ENCODE results near the gene HORMAD1. TPM values are rescaled to one million over a fixed set of nuclear protein-coding genes. Genes with fewer than 3 reads are reported as not detected.

Gene HORMAD1
- total and polyA plus RNA-seq, 4 donors, result 0.06 to 0.92 (median 0.35) TPM

- no peak overlapping the region for H3K27ac ChIP-seq (ENCODE audit: low read depth in 1 of 2, low read length in 2 of 2)
- DNase-seq (ENCODE audit: low spot score), result no peak
- no peak for TF ChIP-seq REST (IDR thresholded peaks at IDR 0.05)
- no peaks in the 10 kb centered on the region for H3K9me3 ChIP-seq (ENCODE audit: control insufficient read depth in 4 of 4, low read length in 3 of 4)
- peaks cover 0 to 7% (median 3%) of the 10 kb centered on the region in 4 donors for H3K36me3 ChIP-seq (ENCODE audit: control insufficient read depth in 4 of 4, insufficient read depth in 3 of 4, low read depth in 1 of 4, low read length in 3 of 4)
- 84% methylated on average over 1 of the region's 1 CpG for WGBS
- H3K4me1 ChIP-seq (ENCODE audit: control insufficient read depth in 4 of 4, insufficient read depth in 4 of 4, low read length in 3 of 4), result peaks cover 0 to 10% (median 2%) of the 10 kb centered on the region in 4 donors
- no peaks in the 10 kb centered on the region for H3K27me3 ChIP-seq (ENCODE audit: control insufficient read depth in 4 of 4, insufficient read depth in 4 of 4, low read length in 3 of 4)
- no peak overlapping the region for H3K4me3 ChIP-seq (ENCODE audit: low read depth in 1 of 3, low read length in 3 of 3)
- no peak overlapping the region for H3K9ac ChIP-seq (ENCODE audit: low read depth in 1 of 2, low read length in 2 of 2)
These were observed 41.1 kb upstream of the HORMAD1 start for GRCh38 chr1:150761801-150762200.

GRCh38 chr1:150760013-150760412 lies 39.3 kb upstream of the HORMAD1 start:
- no peak for DNase-seq (ENCODE audit: low spot score)

More at GRCh38 chr1:150760013-150760412, 39.3 kb upstream of the HORMAD1 start:
- Histone ChIP-seq H3K4me1 (ENCODE audit: control insufficient read depth in 4 of 4, insufficient read depth in 4 of 4, low read length in 3 of 4) (peaks cover 0 to 4% (median 1%) of the 10 kb centered on the region in 4 donors), H3K9me3 (ENCODE audit: control insufficient read depth in 4 of 4, low read length in 3 of 4) (no peaks in the 10 kb centered on the region), H3K9ac (ENCODE audit: low read depth in 1 of 2, low read length in 2 of 2) (no peak overlapping the region), H3K27ac (ENCODE audit: low read depth in 1 of 2, low read length in 2 of 2) (no peak overlapping the region), H3K27me3 (ENCODE audit: control insufficient read depth in 4 of 4, insufficient read depth in 4 of 4, low read length in 3 of 4) (no peaks in the 10 kb centered on the region), H3K4me3 (ENCODE audit: low read depth in 1 of 3, low read length in 3 of 3) (no peak overlapping the region), H3K36me3 (ENCODE audit: control insufficient read depth in 4 of 4, insufficient read depth in 3 of 4, low read depth in 1 of 4, low read length in 3 of 4) (peaks cover 0 to 10% (median 4%) of the 10 kb centered on the region in 4 donors)
- TF ChIP-seq TAF1 (conservative IDR thresholded peaks at IDR 0.05) (no peak), HNF4G (IDR thresholded peaks at IDR 0.05) (no peak), MAX (IDR thresholded peaks at IDR 0.05) (no peak), RAD21 (IDR thresholded peaks at IDR 0.05) (no peak), EGR1 (IDR thresholded peaks at IDR 0.05; ENCODE audit: low read depth in 2 of 2) (no peak), FOXA2 (IDR thresholded peaks at IDR 0.05) (no peak), REST (IDR thresholded peaks at IDR 0.05) (no peak)
- WGBS, result 90% methylated on average over 3 of the region's 3 CpGs

Data from liver (tissue), 9 donors.